ENCODE results near the gene FAM107A.

FAM107A gene, protein sequence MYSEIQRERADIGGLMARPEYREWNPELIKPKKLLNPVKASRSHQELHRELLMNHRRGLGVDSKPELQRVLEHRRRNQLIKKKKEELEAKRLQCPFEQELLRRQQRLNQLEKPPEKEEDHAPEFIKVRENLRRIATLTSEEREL

DNA sequence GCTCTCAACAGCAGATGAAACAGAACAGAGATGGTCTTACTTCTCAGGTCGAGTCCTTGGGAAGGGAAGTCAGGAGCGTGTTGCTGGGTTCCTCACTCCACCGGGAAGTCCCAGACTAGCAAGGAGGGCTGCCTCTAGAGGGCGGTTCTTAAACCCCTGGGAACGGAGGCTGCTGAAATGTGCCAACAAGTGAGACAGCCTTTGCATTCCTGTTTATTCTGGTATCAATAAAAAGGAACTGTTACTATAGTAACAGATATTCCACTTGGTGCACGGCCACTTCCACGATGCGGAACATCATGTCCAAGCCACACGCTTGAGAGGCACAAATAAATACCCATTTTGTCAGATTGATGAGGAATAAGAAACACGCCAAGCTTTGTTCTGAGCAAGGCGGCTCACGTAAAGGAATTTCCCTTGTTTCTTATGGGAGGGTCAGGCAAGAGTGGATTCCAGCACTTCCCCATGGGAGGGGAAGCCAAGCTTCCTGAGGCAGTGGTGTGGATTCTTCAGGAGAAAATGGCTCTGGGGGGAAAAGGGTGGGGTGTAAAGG is at the start of gene FAM107A:
TSS of gene FAM107A (minus strand) at position 123 of the 553 bp plus-strand sequence. CDS start 7,531 bp downstream, outside the sequence.
- no peak for DNase-seq (ENCODE audit: low read depth in 1 of 2, low spot score in 1 of 2)

- DNase-seq (ENCODE audit: low read depth in 1 of 2, low spot score in 1 of 2), result no peak
Measured at GRCh38 chr3:58625196-58625824, 48.1 kb upstream of the FAM107A start.

DNA sequence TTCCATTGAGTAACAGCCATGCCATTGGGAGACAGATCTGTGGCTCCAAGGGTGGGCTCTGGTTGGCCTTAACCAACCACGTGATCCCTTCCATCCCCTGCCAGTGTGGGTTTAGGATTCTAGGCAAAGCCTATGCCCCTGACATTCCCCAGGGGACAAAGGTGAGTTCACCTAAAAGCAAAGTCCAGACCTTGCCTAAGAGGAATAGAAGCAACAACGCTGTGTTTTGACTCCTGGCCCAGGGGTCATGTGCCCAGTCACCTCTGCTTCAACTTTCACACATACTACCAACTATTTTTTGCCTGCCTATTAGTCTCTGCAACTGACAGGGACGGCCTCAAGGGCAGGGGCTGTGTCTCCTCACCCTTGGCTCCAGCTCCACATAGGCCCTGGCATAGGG is 47.4 kb upstream of the FAM107A start:
- DNase-seq (ENCODE audit: low read depth in 1 of 2, low spot score in 1 of 2), result no peak

DNA sequence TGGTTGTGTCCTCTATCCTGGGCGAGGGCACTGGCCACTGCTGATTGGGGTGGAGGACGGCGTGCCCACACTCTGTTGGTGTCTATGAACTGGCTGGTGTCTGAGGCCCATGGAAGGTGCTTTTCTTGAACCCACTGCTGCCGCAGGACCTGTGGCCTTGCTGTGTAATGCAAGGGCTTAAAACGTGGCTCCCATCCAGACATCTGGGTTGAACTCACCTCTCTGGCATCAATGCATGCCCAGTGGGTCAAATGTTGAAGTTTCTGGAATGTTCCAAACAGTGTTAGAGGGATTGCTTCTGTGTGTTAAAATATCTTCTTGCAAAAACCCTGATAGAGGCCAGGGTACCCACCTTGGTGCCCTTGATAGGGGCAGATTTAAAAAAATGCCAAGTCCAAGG is 46.8 kb upstream of the FAM107A start:
- DNase-seq (ENCODE audit: low read depth in 1 of 2, low spot score in 1 of 2), result no peak

DNA sequence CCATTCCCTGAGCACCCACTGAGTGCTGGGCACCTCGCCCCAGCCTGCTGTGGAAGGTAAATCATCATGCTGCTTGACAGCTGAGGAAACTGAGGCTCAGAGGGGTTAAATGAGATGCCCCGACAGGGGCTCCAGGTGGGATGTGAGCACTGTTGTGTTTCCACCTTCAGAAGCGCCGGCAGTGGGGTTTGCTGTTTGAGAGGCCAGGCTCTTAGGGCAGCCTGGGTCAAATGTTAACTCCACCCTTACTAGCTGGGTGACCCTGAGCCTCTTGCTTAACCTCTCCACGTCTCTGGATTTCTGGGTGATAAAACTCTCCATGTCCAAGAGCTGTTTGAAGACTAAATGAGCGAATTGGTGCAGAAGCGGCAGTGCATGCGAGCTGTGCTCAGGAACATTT is 46.3 kb upstream of the FAM107A start:
- no peak for DNase-seq (ENCODE audit: low read depth in 1 of 2, low spot score in 1 of 2)

- DNase-seq (ENCODE audit: low read depth in 1 of 2, low spot score in 1 of 2), result no peak
Measured at GRCh38 chr3:58622892-58623291, 45.7 kb upstream of the FAM107A start.

DNA sequence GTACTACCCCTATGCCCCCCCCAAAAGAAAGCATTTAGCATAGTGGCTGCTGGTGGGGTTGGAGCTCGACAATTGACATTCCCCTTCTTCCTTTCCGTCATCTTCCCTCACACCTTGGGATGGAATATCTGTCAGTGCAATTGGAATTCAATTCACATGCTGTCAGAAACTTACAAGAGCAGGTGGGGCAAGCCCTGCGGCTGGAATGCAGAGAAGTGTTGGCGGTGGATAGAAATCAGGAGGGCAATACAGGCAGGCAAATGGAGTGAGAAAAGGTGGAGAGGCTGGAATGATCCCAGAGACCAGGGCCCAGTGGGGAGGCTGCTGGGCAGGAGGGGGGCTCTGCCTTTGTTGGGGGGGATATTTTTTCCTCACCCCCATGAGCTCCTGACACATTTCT is 45.2 kb upstream of the FAM107A start:
- DNase-seq (ENCODE audit: low read depth in 1 of 2, low spot score in 1 of 2), result no peak

DNA sequence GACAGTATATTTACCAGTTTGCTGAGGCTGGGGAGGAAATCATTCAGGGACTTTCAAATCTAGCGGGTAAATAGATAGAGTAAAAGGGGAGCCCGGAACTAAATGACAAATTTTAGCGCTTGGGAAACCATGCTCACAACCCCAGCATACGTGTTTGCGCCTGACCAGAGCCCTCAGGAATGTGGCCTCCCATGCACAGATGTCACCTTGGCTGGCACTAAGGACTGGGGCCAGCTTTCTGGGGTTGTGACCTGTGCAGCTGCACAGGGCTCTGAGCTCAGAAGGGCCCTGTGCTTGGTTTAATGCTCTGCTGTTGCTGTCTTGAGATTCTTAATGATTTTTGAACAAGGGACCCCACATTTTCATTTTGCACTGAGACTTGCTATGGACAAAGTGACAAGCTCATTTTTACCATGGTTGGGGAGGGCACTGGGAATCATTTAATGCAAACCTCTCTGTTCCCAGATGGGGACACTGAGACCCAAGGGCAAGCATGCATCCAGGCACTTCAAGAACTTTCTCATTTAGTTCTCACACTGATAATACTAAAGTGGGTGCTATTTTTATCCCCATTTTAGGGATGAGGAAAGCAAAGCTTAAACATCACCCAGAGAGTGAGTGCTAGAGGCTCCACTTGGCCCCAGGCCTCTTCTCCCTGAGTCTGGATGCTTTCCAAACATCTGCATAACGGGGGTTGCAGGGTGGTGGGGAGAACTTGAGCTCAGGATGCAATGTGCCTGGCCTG is 44.1 kb upstream of the FAM107A start:
- no peak for DNase-seq (ENCODE audit: low read depth in 1 of 2, low spot score in 1 of 2)

GRCh38 chr3:58620421-58620820 is 43.2 kb upstream of the FAM107A start:
- no peak for DNase-seq (ENCODE audit: low read depth in 1 of 2, low spot score in 1 of 2)

- DNase-seq (ENCODE audit: low read depth in 1 of 2, low spot score in 1 of 2), result no peak
Measured at GRCh38 chr3:58617338-58617761, 40.2 kb upstream of the FAM107A start.

- DNase-seq (ENCODE audit: low read depth in 1 of 2, low spot score in 1 of 2), result no peak
Measured at GRCh38 chr3:58613236-58614132, 36.3 kb upstream of the FAM107A start.

- no peak for DNase-seq (ENCODE audit: low read depth in 1 of 2, low spot score in 1 of 2)
Measured at GRCh38 chr3:58612830-58613229, 35.6 kb upstream of the FAM107A start.

DNA sequence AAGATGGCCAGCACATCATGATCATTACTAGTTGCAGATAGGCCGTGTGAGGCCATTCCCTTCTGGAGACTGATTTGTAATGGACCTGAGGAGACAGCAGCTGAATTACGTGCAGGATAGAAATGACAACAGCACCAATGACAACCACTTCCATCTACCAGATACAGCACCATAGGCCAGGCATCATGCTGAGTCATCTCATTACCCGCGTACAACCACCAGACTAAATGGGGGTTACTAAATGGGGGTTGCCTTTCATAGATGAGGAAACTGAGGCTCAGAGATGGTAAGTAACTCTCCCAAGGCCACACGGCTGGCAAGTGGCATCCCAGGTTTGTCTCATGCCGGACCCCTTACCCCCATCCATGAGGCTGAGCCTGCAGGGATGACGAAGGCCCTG is 32.8 kb upstream of the FAM107A start:
- no peak for DNase-seq (ENCODE audit: low read depth in 1 of 2, low spot score in 1 of 2)

- DNase-seq (ENCODE audit: low read depth in 1 of 2, low spot score in 1 of 2), result no peak
Measured at GRCh38 chr3:58608648-58609047, 31.5 kb upstream of the FAM107A start.

- no peak for DNase-seq (ENCODE audit: low read depth in 1 of 2, low spot score in 1 of 2)
Measured at GRCh38 chr3:58607816-58608215, 30.6 kb upstream of the FAM107A start.

GRCh38 chr3:58606693-58607092 is 29.5 kb upstream of the FAM107A start:
- DNase-seq (ENCODE audit: low read depth in 1 of 2, low spot score in 1 of 2), result no peak

- no peak for DNase-seq (ENCODE audit: low read depth in 1 of 2, low spot score in 1 of 2)
Measured at GRCh38 chr3:58604031-58604430, 26.8 kb upstream of the FAM107A start.

GRCh38 chr3:58603606-58604005 is 26.4 kb upstream of the FAM107A start:
- DNase-seq (ENCODE audit: low read depth in 1 of 2, low spot score in 1 of 2), result no peak

- no peak for DNase-seq (ENCODE audit: low read depth in 1 of 2, low spot score in 1 of 2)
Measured at GRCh38 chr3:58597770-58598310, 20.6 kb upstream of the FAM107A start.

GRCh38 chr3:58596834-58597518 is 19.8 kb upstream of the FAM107A start:
- no peak for DNase-seq (ENCODE audit: low read depth in 1 of 2, low spot score in 1 of 2)

All from activated T-helper 1 cell treated with anti-CD3 and anti-CD28 coated beads, Interleukin-2, amount 50 U/mL, for 16 hours (primary cell).